GM12878 (cell line): ENCODE measurements around the gene GHRL. TPM values are rescaled to one million over a fixed set of nuclear protein-coding genes. Genes with fewer than 3 reads are reported as not detected.

Experiments
- ATAC-seq: fragments of 200-7000 bp; cut with Tn5 transposase; 3 replicates; pipeline ENCODE4 v1.9.1; 2020; ENCODE audit warnings: mild to moderate bottlenecking, moderate library complexity
- BruUV-seq: library from RNA; stranded (reverse); fragments of 400-500 nt; replicated peaks from 2 replicates; lab custom pipeline; 2021; lab: Mats Ljungman, UMichigan
- CTCF ChIA-PET: fragments of 300-600 bp; sonication (Branson Sonifier 250); formaldehyde crosslinking; extraction: SDS; loops from one replicate; lab custom pipeline; 2021; ENCODE audit warnings: inconsistent platforms; lab: Yijun Ruan, JAX
- POLR2A ChIA-PET: fragments of 350-600 bp; formaldehyde crosslinking; extraction: SDS; loops from one replicate; lab custom pipeline; 2021; ENCODE audit warnings: inconsistent platforms; lab: Charles Lee
- RAD21 ChIA-PET: fragments of 300-600 bp; sonication (Branson Sonifier 250); formaldehyde crosslinking; loops from one replicate; lab custom pipeline; 2023; ENCODE audit warnings: antibody characterized with exemption; ENCODE audit not compliant: unreplicated experiment; lab: Charles Lee
- SMC1A ChIA-PET: fragments of 300-600 bp; sonication (Branson Sonifier 250); formaldehyde crosslinking; loops from one replicate; lab custom pipeline; 2023; ENCODE audit not compliant: unreplicated experiment, uncharacterized antibody; lab: Charles Lee
- DNase-seq: peaks from one replicate; pipeline ENCODE4 v3.0.0-alpha.2; 2011; ENCODE audit warnings: low read depth, low spot score
- FAIRE-seq: peaks from 3 replicates; lab custom pipeline; 2011; peaks lifted over from hg19 to GRCh38; lab: Jason Lieb, UNC
- H2AFZ ChIP-seq: 2 replicates; pipeline ENCODE4 v1.6.0; 2011; ENCODE audit warnings: low read depth, low read length, control low read depth; ENCODE audit not compliant: control insufficient read depth
- H3K27ac ChIP-seq: 2 replicates; pipeline ENCODE4 v1.5.1; 2011; ENCODE audit warnings: control low read depth; ENCODE audit not compliant: control insufficient read depth, insufficient read depth
- H3K27me3 ChIP-seq, 2 experiments: replicated peaks in 1 of 2; 2 replicates each; pipeline versions ENCODE4 v1.6.0 to v1.6.1; 2011; ENCODE audit warnings: low read length in 1 of 2; ENCODE audit not compliant: control insufficient read depth in 2 of 2, insufficient read depth in 2 of 2
- H3K36me3 ChIP-seq, 2 experiments: 2 replicates each; pipeline ENCODE4 v1.5.1; 2011; ENCODE audit warnings: low read length in 1 of 2; ENCODE audit not compliant: control insufficient read depth in 2 of 2, insufficient read depth in 2 of 2
- H3K4me1 ChIP-seq: 2 replicates; pipeline ENCODE4 v1.6.1; 2011; ENCODE audit warnings: mild to moderate bottlenecking, low read length, moderate library complexity, mixed read lengths; ENCODE audit not compliant: control insufficient read depth, insufficient read depth
- H3K4me2 ChIP-seq: 2 replicates; pipeline ENCODE4 v1.6.0; 2011; ENCODE audit warnings: control low read depth; ENCODE audit not compliant: control insufficient read depth, insufficient read depth
- H3K4me3 ChIP-seq: fragments of 200-600 bp; sonication (generic); 2 replicates; pipeline ENCODE4 v1.5.1; 2016
- H3K79me2 ChIP-seq: 2 replicates; pipeline ENCODE4 v1.6.0; 2011; ENCODE audit warnings: low read length; ENCODE audit not compliant: control insufficient read depth, insufficient read depth
- H3K9ac ChIP-seq: 2 replicates; pipeline ENCODE4 v1.8.0; 2011; ENCODE audit warnings: low read length, control low read depth, mixed read lengths; ENCODE audit not compliant: control insufficient read depth, insufficient read depth
- H3K9me3 ChIP-seq: replicated peaks from 3 replicates; pipeline ENCODE4 v1.5.1; 2011; ENCODE audit warnings: mild to moderate bottlenecking, low read length; ENCODE audit not compliant: control insufficient read depth, insufficient read depth
- H4K20me1 ChIP-seq: 2 replicates; pipeline ENCODE4 v1.6.0; 2011; ENCODE audit not compliant: control insufficient read depth, insufficient read depth
- BCL3 ChIP-seq: IDR thresholded peaks from 2 replicates; pipeline ENCODE4 v1.6.1; 2011; ENCODE audit warnings: borderline replicate concordance, low read depth, mild to moderate bottlenecking, moderate library complexity, low read length; ENCODE audit not compliant: insufficient read depth, poor library complexity, severe bottlenecking
- HCFC1 ChIP-seq: fragments of 150-350 bp; IDR thresholded peaks from 2 replicates; pipeline ENCODE4 v1.6.1; 2014; ENCODE audit warnings: low read length
- IKZF2 ChIP-seq, 2 experiments: fragments of 450-650 bp; IDR thresholded peaks; 2 replicates each; pipeline ENCODE4 v1.6.1; 2017; ENCODE audit warnings: mild to moderate bottlenecking in 2 of 2, moderate library complexity in 2 of 2
- IRF4 ChIP-seq: IDR thresholded peaks from 2 replicates; pipeline ENCODE4 v1.6.1; 2011; ENCODE audit warnings: low read depth, low read length
- IRF5 ChIP-seq: fragments of 450-650 bp; IDR thresholded peaks from 2 replicates; pipeline ENCODE4 v1.6.1; 2017; ENCODE audit warnings: borderline replicate concordance
- NFYA ChIP-seq: IDR thresholded peaks from 2 replicates; pipeline ENCODE4 v1.6.1; 2011; ENCODE audit warnings: low read depth, mild to moderate bottlenecking, low read length, improper control_type of control experiment, borderline replicate concordance
- PML ChIP-seq: IDR thresholded peaks from 2 replicates; pipeline ENCODE4 v1.6.1; 2012; ENCODE audit warnings: low read length, inconsistent platforms
- ZBTB11 ChIP-seq: fragments of 450-650 bp; formaldehyde crosslinking; IDR thresholded peaks from 2 replicates; pipeline ENCODE4 v1.5.0; 2022; ENCODE audit warnings: mild to moderate bottlenecking, missing genetic modification characterization
- ZNF687 ChIP-seq: fragments of 450-650 bp; IDR thresholded peaks from 2 replicates; pipeline ENCODE4 v1.6.1; 2017; ENCODE audit warnings: mild to moderate bottlenecking, moderate library complexity
- WGBS: methylation state at CpG from one replicate; pipeline ENCODE4 v1.1.6; 2016; ENCODE audit warnings: low lambda C conversion rate; ENCODE audit not compliant: insufficient replicate concordance, insufficient coverage; ENCODE audit errors: missing lambda C conversion rate; 5-methylcytosine and 5-hydroxymethylcytosine counted together
- in situ Hi-C: fragments of 300-500 bp; cut with MboI; formaldehyde crosslinking; loops from 9 replicates; pipeline ENCODE4 v1.14.3; 2018; ENCODE audit warnings: mixed read lengths
- intact Hi-C: fragments of 100-400 bp; cut with micrococcal nuclease; formaldehyde crosslinking; loops from one replicate; pipeline ENCODE4 v1.14.2; 2022; ENCODE audit not compliant: unreplicated experiment
- polyA plus RNA-seq, 11 experiments: library from polyadenylated mRNA; depleted of rRNA in 4 of 11; unstranded in 6 of 11; stranded (reverse) in 5 of 11; fragments of >200 nt; fragmentation: Nextera tagmentation in 4 of 11; fragmentation: Illumina TruSeq in 1 of 11; extraction: Ambion mirVana in 4 of 11; extraction: Trizol in 1 of 11; gene quantifications; 1 replicate in 1 of 11; 2 replicates in 10 of 11; pipeline versions ENCODE4 v1.2.1 to v1.2.3, GENCODE V29; 2011 to 2016; ENCODE audit warnings: inconsistent platforms in 2 of 11, missing spikeins in 2 of 11, low read depth in 1 of 11
- total RNA-seq, 4 experiments: library from RNA; depleted of rRNA in 3 of 4; stranded (reverse); fragments of >200 nt in 3 of 4; fragmentation: Illumina TruSeq in 1 of 4; extraction: Trizol in 1 of 4; gene quantifications; 2 replicates each; pipeline versions ENCODE4 v1.2.1 to v1.2.3, GENCODE V29; 2013 to 2021

GHRL gene
- total and polyA plus RNA-seq, 10 of the 15 experiments (the other 5 are each of a cell fraction or from before 2014, with no cell fraction given), result 0.35 to 2.2 (median 0.88) TPM

- TF ChIP-seq NFYA, result no peak
- TF ChIP-seq IRF5, result no peak
Observed at GRCh38 chr3:10262027-10262426, 30.7 kb downstream of the GHRL start (continued).

GRCh38 chr3:10260211-10260701, 32.5 kb downstream of the GHRL start:
- Histone ChIP-seq H4K20me1 (no peaks in the 10 kb centered on the region), H3K36me3 (peaks cover 11 to 25% of the 10 kb centered on the region in 2 experiments; a peak in 3 of 4 replicates), H3K4me2 (no peak overlapping the region), H3K27ac (no peak overlapping the region), H3K4me1 (no peaks in the 10 kb centered on the region), H3K9me3 (no peaks in the 10 kb centered on the region), H3K9ac (no peak overlapping the region), H3K79me2 (peaks cover 44% of the 10 kb centered on the region), H3K4me3 (no peak overlapping the region; the same call in 1 of the 2 replicates), H2AFZ (no peak overlapping the region), H3K27me3 (no peaks in the 10 kb centered on the region)
- ChIA-PET RAD21 (interaction anchor here (2.1 kb wide), 1 partner anchor 12 kb away, joined by 7 read pairs; the partner anchor contains the start of gene TATDN2), SMC1A (interaction anchor here (0.7 kb wide), 1 partner anchor 40 kb away, joined by 3 read pairs; no protein-coding TSS in a partner anchor), POLR2A (interaction anchor here (0.8 kb wide), 1 partner anchor 40 kb away, joined by 4 read pairs; no protein-coding TSS in a partner anchor), CTCF (interaction anchor here (0.6 to 1.4 kb wide), 2 partner anchors 10 to 109 kb away, joined by 3 read pairs; no protein-coding TSS in a partner anchor)
- WGBS, result 81% methylated on average over 6 of the region's 6 CpGs
- no peak for ATAC-seq
- DNase-seq, result no peak
- TSS peak; percentile 30 for BruUV-seq
- TF ChIP-seq HCFC1 (no peak), IKZF2 (IDR thresholded peaks at IDR 0.05) (no peak), BCL3 (no peak), ZNF687 (no peak), IRF4 (no peak), PML (no peak), ZBTB11 (CRISPR knock-in tag) (no peak)
- no peak for FAIRE-seq
- in situ Hi-C loops (no loop called here), intact Hi-C loops (no loop called here)
